HG02943 (cell line): ENCODE results near the gene ZMAT5.

Source experiments
- ATAC-seq: cut with Tn5 transposase; IDR thresholded peaks from one replicate; pipeline ENCODE4 v1.9.1; 2021; ENCODE audit warnings: mild to moderate bottlenecking, low read depth, moderate library complexity; ENCODE audit not compliant: unreplicated experiment

Gene ZMAT5

GRCh38 chr22:29713156-29713727 lies 53.6 kb downstream of the ZMAT5 start:
- ATAC-seq, result no peak

GRCh38 chr22:29712119-29712518 lies 54.7 kb downstream of the ZMAT5 start:
- no peak for ATAC-seq

- no peak for ATAC-seq
Observed at GRCh38 chr22:29710922-29711593, 55.7 kb downstream of the ZMAT5 start.

- ATAC-seq, result no peak
Observed at GRCh38 chr22:29710193-29710592, 56.6 kb downstream of the ZMAT5 start.

- no peak for ATAC-seq
Observed at GRCh38 chr22:29707471-29707870, 59.3 kb downstream of the ZMAT5 start.

- ATAC-seq, result no peak
Observed at GRCh38 chr22:29707010-29707409, 59.8 kb downstream of the ZMAT5 start.

- no peak for ATAC-seq
Observed at GRCh38 chr22:29706486-29706885, 60.3 kb downstream of the ZMAT5 start.

- ATAC-seq, result no peak
Observed at GRCh38 chr22:29705651-29706050, 61.2 kb downstream of the ZMAT5 start.

- no peak for ATAC-seq
Observed at GRCh38 chr22:29704528-29705285, 62.1 kb downstream of the ZMAT5 start.

GRCh38 chr22:29703569-29704195 lies 63.1 kb downstream of the ZMAT5 start:
- no peak for ATAC-seq

- no peak for ATAC-seq
Observed at GRCh38 chr22:29702931-29703501, 63.8 kb downstream of the ZMAT5 start.

- ATAC-seq, result no peak
Observed at GRCh38 chr22:29702000-29702930, 64.5 kb downstream of the ZMAT5 start.

GRCh38 chr22:29701155-29701999 lies 65.4 kb downstream of the ZMAT5 start:
- no peak for ATAC-seq

GRCh38 chr22:29700900-29701154 lies 66.0 kb downstream of the ZMAT5 start:
- no peak for ATAC-seq

- no peak for ATAC-seq
Observed at GRCh38 chr22:29700206-29700899, 66.5 kb downstream of the ZMAT5 start.

- ATAC-seq, result no peak
Observed at GRCh38 chr22:29697853-29698598, 68.8 kb downstream of the ZMAT5 start.

GRCh38 chr22:29695129-29695926 lies 71.5 kb downstream of the ZMAT5 start:
- ATAC-seq, result no peak
